Colonic mucosa (tissue), 4 donors: Measurements from ENCODE around the gene ALDH1L1. TPM values are rescaled to one million over a fixed set of nuclear protein-coding genes. Genes with fewer than 3 reads are reported as not detected.

Experiments
- DNase-seq: peaks from one replicate; pipeline ENCODE4 v3.0.0-alpha.2; 2020
- H3K27ac ChIP-seq: fragments of 200-600 bp; one replicate; pipeline ENCODE4 v1.8.0; 2021
- H3K27me3 ChIP-seq: fragments of 200-600 bp; one replicate; pipeline ENCODE4 v1.8.0; 2021
- H3K36me3 ChIP-seq: fragments of 200-600 bp; one replicate; pipeline ENCODE4 v1.8.0; 2021
- H3K4me1 ChIP-seq: fragments of 200-600 bp; one replicate; pipeline ENCODE4 v1.8.0; 2021; ENCODE audit warnings: mild to moderate bottlenecking
- H3K4me3 ChIP-seq: fragments of 200-600 bp; one replicate; pipeline ENCODE4 v1.8.0; 2021
- H3K9ac ChIP-seq, 2 donors: one replicate each; pipeline ENCODE4 v1.7.0; 2013; ENCODE audit warnings: control low read depth in 2 of 2, low read depth in 2 of 2, low read length in 2 of 2
- H3K9me3 ChIP-seq: fragments of 200-600 bp; one replicate; pipeline ENCODE4 v1.8.0; 2021
- intact Hi-C: fragments of 100-400 bp; cut with DNase I; formaldehyde crosslinking; loops from one replicate; pipeline ENCODE4 v1.14.1; 2022
- total RNA-seq, 2 donors: library from RNA; stranded (reverse); fragmentation: NEBNext Ultra II Directional in 1 of 2; extraction: Animal tissue kit (Norgen Biotek cat#: 25700) in 1 of 2; gene quantifications; one replicate each; pipeline ENCODE4 v1.2.1, GENCODE V29; 2021
- TF ChIP-seq, protein P1 (sequence below): fragments of 200-600 bp; IDR thresholded peaks from one replicate; pipeline ENCODE4 v1.8.0; 2022; ENCODE audit warnings: antibody characterized with exemption, mild to moderate bottlenecking
- donor health status: healthy.
- donor health status: DM: no; HTN: no; CAD: no.
- donor health status: DM: no; HTN: no; CAD: no.

ALDH1L1 gene
- total RNA-seq, 2 donors from 2014 or later: 15.3 to 25.6 TPM

DNA sequence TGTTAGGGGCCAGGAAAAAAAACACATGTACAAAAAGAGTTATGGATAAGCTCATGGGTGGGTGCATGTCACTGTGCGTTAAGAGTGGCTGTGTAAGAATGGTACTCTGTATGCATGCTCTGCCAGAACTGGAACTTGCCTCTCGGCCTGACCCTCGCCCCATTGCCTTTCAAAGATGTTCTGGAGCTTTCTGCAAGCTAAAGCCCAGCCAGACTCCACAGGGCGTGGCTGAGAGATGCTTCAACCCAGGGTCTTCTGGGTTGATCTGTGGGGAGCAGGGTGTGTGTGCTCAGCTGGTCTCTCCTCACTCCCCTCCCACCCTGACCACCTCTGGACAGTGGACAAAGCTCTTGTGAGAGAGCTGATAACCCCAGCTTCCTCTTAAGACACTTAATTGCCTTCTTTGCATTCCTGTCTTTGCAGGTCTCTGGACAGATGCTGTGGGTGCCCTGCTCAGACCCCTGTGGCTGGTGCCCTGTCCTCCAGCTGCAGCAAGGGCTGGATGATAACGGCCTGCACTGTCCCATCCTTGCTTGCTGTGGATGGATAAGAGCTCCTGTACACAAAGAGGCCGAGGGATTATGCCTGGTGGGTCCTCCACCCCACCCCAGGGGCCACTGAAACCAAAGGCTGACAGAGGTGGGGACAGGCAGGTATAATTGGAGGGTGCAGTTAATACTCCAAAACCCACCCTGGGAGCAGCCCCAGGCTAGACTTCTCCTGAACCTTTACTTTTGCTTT lies 28.7 kb downstream of the ALDH1L1 start:
- H3K27ac ChIP-seq: no peak overlapping the region
- TF ChIP-seq, protein P1, sequence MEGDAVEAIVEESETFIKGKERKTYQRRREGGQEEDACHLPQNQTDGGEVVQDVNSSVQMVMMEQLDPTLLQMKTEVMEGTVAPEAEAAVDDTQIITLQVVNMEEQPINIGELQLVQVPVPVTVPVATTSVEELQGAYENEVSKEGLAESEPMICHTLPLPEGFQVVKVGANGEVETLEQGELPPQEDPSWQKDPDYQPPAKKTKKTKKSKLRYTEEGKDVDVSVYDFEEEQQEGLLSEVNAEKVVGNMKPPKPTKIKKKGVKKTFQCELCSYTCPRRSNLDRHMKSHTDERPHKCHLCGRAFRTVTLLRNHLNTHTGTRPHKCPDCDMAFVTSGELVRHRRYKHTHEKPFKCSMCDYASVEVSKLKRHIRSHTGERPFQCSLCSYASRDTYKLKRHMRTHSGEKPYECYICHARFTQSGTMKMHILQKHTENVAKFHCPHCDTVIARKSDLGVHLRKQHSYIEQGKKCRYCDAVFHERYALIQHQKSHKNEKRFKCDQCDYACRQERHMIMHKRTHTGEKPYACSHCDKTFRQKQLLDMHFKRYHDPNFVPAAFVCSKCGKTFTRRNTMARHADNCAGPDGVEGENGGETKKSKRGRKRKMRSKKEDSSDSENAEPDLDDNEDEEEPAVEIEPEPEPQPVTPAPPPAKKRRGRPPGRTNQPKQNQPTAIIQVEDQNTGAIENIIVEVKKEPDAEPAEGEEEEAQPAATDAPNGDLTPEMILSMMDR: no peak
- H3K27me3 ChIP-seq: no peaks in the 10 kb centered on the region
- DNase-seq: peak; percentile 12
- no peaks in the 10 kb centered on the region for H3K9me3 ChIP-seq
- no peak overlapping the region for H3K4me3 ChIP-seq
- intact Hi-C loops: no loop called here
- H3K4me1 ChIP-seq: no peaks in the 10 kb centered on the region
- H3K9ac ChIP-seq: no peak overlapping the region
- H3K36me3 ChIP-seq: no peaks in the 10 kb centered on the region

DNA sequence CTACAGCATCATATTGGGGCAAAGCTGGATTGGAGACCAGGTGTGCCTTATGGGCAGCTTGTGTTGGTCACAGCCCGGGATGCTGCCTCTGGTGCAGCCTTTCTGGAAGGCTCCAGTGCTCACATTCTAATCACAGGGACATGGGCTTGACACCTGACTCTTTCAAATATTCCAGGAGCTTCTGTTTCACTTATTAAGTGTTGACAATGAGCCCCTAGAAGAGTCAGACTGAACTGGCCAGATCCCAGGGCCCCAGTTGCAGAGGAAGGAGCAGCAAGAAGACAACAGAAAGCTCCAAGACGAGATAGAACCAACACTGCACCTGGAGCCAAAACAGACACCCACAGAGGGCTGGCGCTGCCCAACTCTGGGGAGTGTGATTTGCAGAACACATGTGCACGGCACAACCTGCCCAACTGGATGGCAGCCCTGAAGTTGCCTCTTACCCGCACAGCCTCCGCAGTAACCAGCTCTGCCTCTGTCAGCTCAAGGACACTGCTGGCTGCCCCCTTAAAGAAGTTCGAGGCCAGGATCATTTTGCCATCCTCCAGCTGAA lies 30.3 kb downstream of the ALDH1L1 start:
- intact Hi-C loops: no loop called here
- TF ChIP-seq, protein P1: no peak

DNA sequence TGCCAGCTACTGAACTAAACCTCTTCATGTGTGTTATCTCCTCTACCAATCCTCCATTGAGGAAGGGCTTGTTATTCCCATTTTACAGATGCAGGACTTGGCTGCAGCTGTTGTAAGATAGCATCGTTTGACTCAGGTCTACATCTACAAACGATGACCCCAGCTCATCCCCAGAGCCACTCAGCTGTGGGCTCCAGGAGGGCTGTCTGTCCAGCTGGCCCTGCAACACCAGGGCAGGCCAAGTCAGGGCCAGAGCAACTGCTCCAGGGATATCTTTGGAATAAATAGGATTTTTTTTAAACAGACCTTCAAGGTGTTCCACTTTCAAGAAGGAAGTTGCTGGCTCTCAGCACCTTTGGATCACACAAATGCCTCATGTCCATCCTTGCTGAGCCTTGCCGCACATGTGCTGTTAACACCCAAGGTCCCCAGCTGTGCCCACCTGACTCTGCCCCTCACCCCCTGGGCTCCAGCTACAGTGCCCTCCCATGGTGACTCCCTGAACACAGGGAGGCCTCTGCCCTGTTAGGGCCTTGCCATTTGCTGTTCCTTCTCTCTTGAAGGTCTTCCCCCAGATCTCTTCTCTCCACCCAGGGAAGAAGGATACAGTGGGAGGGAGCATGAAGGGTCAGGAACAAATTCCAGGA lies 31.0 kb downstream of the ALDH1L1 start:
- H3K36me3 ChIP-seq: no peaks in the 10 kb centered on the region
- no peaks in the 10 kb centered on the region for H3K9me3 ChIP-seq
- no peaks in the 10 kb centered on the region for H3K27me3 ChIP-seq
- no peaks in the 10 kb centered on the region for H3K4me1 ChIP-seq
- peak; percentile 5 for DNase-seq
- H3K9ac ChIP-seq: no peak overlapping the region
- H3K27ac ChIP-seq: no peak overlapping the region
- intact Hi-C loops: no loop called here
- TF ChIP-seq, protein P1: no peak
- no peak overlapping the region for H3K4me3 ChIP-seq

More for the DNA sequence above, 30.3 kb downstream of the ALDH1L1 start:
- no peak overlapping the region for H3K9ac ChIP-seq
- no peaks in the 10 kb centered on the region for H3K4me1 ChIP-seq
- peak; percentile 13 for DNase-seq
- no peaks in the 10 kb centered on the region for H3K36me3 ChIP-seq
- H3K9me3 ChIP-seq: no peaks in the 10 kb centered on the region
- H3K27me3 ChIP-seq: no peaks in the 10 kb centered on the region
- no peak overlapping the region for H3K4me3 ChIP-seq
- H3K27ac ChIP-seq: no peak overlapping the region

DNA sequence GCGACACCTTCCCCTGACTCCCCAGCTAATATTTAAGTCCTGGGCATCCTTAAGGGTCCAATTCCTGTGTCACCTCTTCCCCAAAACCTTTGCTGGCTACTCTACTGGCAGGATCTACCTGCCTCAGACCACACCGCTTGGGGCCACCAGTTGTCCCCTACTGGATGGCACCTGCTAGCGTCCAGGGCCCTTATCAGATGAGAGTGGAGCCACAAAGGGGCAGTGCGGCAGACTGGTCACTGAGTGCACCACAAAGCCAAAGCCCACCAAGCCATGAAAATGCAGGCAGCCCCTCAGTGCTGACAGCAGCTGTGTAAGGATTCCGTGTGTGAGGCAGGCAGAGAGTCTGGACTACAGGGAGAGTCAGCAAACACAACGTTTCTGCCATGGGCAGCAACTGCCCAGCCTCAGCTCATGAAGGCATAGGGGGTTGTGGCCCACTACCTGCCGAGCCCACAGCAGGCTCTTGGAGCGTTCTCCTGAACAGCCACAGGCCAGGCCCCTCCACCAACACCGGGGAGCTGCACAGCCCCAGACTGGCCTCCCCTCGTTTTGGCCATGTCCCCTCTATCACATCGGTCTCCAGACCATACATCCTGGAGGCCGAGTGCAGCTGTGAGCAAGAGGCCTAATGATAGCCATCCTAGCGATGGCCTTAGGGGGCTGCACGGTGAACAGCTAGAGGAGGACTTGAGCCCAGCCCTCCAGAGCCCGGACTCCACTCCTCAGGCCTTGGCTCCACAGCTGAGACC lies 32.3 kb downstream of the ALDH1L1 start:
- no peak overlapping the region for H3K27ac ChIP-seq
- no peaks in the 10 kb centered on the region for H3K27me3 ChIP-seq
- no peaks in the 10 kb centered on the region for H3K36me3 ChIP-seq
- H3K9me3 ChIP-seq: no peaks in the 10 kb centered on the region
- TF ChIP-seq, protein P1: no peak
- no peaks in the 10 kb centered on the region for H3K4me1 ChIP-seq
- DNase-seq: peak; percentile 12
- no peak overlapping the region for H3K9ac ChIP-seq
- intact Hi-C loops: no loop called here
- H3K4me3 ChIP-seq: no peak overlapping the region

DNA sequence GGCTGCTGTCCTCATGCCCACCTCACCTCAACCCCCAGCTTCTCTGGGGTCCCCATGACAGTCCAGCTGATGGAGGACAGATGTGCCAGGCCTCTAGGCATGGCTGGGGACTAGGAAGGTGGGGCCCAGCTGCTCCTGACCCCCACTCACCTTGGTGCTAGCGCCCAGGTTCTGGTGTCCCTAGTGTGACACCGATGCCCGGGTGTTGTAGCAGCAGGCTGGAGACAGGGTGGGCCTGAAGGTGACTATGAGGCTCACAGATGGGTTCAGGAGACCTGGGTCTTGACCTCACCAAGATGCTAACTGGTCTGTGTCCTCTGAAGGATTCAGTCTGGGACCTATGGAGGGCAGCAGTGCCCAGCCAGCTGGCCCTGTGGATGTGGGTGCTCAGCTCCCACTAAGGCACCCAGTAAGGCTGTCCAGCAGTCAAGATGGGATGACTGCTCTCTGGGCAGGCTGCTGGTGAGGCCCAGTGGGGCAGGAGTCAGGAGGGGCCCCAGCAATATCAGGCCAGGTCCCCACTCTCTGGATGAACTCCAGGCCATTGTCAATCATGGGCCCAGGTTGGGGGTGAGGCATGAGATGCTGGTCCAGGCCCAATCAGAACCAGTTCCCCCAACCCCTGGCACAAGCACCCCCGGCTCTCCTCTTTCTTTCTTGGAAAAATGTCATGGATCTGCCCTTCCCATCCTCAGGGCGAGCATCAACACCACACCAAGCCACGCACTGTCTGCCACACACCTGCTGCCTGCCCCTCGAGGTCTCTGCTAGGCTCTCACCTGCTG lies 33.0 kb downstream of the ALDH1L1 start:
- no peaks in the 10 kb centered on the region for H3K4me1 ChIP-seq
- no peaks in the 10 kb centered on the region for H3K9me3 ChIP-seq
- H3K9ac ChIP-seq: no peak overlapping the region
- H3K27me3 ChIP-seq: no peaks in the 10 kb centered on the region
- DNase-seq: peak; percentile 9
- TF ChIP-seq, protein P1: no peak
- intact Hi-C loops: no loop called here
- no peak overlapping the region for H3K4me3 ChIP-seq
- H3K27ac ChIP-seq: no peak overlapping the region
- no peaks in the 10 kb centered on the region for H3K36me3 ChIP-seq
